MM.1S (cell line): ENCODE measurements around the gene MTMR2.

Experiments
- DNase-seq: peaks from one replicate; pipeline ENCODE4 v3.0.0-alpha.2; 2015
- H2AFZ ChIP-seq: fragments of 300-600 bp; sonication (generic); 2 replicates; pipeline ENCODE4 v1.6.0; 2016; ENCODE audit warnings: antibody characterized with exemption, low read length
- H3F3A ChIP-seq: fragments of 300-600 bp; sonication (generic); 2 replicates; pipeline ENCODE4 v1.6.1; 2016; ENCODE audit warnings: mild to moderate bottlenecking, antibody characterized with exemption, low read length, moderate library complexity, mixed read lengths; ENCODE audit not compliant: insufficient read depth
- H3K27ac ChIP-seq: fragments of 300-600 bp; sonication (generic); 2 replicates; pipeline ENCODE4 v1.5.1; 2016; ENCODE audit warnings: mild to moderate bottlenecking, low read length
- H3K27me3 ChIP-seq: fragments of 300-600 bp; sonication (generic); replicated peaks from 2 replicates; pipeline ENCODE4 v1.6.0; 2016; ENCODE audit warnings: low read length; ENCODE audit not compliant: insufficient read depth
- H3K36me3 ChIP-seq: fragments of 300-600 bp; sonication (generic); replicated peaks from 2 replicates; pipeline ENCODE4 v1.6.1; 2016; ENCODE audit warnings: mild to moderate bottlenecking, low read length, mixed read lengths; ENCODE audit not compliant: insufficient read depth
- H3K4me1 ChIP-seq: fragments of 300-600 bp; sonication (generic); 2 replicates; pipeline ENCODE4 v1.6.1; 2016; ENCODE audit warnings: low read length, mixed read lengths
- H3K4me2 ChIP-seq: fragments of 300-600 bp; sonication (generic); 2 replicates; pipeline ENCODE4 v1.6.0; 2016; ENCODE audit warnings: low read depth, low read length
- H3K4me3 ChIP-seq: fragments of 300-600 bp; sonication (generic); 2 replicates; pipeline ENCODE4 v1.5.1; 2016; ENCODE audit warnings: low read length, mixed read lengths
- H3K79me2 ChIP-seq: fragments of 300-600 bp; sonication (generic); 2 replicates; pipeline ENCODE4 v1.6.1; 2016; ENCODE audit warnings: mixed run types, low read length, mixed read lengths
- H3K9ac ChIP-seq: fragments of 300-600 bp; sonication (generic); 2 replicates; pipeline ENCODE4 v1.6.1; 2016; ENCODE audit warnings: low read length, mixed read lengths
- H3K9me2 ChIP-seq: fragments of 300-600 bp; sonication (generic); replicated peaks from 2 replicates; pipeline ENCODE4 v1.6.1; 2016; ENCODE audit warnings: mild to moderate bottlenecking, low read length, mixed read lengths; ENCODE audit not compliant: insufficient read depth
- H3K9me3 ChIP-seq: fragments of 300-600 bp; sonication (generic); replicated peaks from 2 replicates; pipeline ENCODE4 v1.6.1; 2016; ENCODE audit warnings: mild to moderate bottlenecking, low read length, mixed read lengths; ENCODE audit not compliant: insufficient read depth
- H4K20me1 ChIP-seq: fragments of 300-600 bp; sonication (generic); 2 replicates; pipeline ENCODE4 v1.6.1; 2016; ENCODE audit warnings: mild to moderate bottlenecking, low read length, moderate library complexity, mixed read lengths; ENCODE audit not compliant: insufficient read depth
- CTCF ChIP-seq: fragments of 300-600 bp; sonication (generic); IDR thresholded peaks from 2 replicates; pipeline ENCODE4 v1.5.1; 2016; ENCODE audit warnings: antibody characterized with exemption, low read length, mixed read lengths
- EZH2 ChIP-seq: fragments of 300-600 bp; sonication (generic); optimal IDR thresholded peaks from 2 replicates; pipeline ENCODE3; 2017; ENCODE audit warnings: low read depth, mild to moderate bottlenecking, antibody characterized with exemption, low read length, mixed read lengths
- EZH2phosphoT487 ChIP-seq: fragments of 300-600 bp; sonication (generic); IDR thresholded peaks from 2 replicates; pipeline ENCODE4 v1.6.1; 2018; ENCODE audit warnings: antibody characterized with exemption, low read length

MTMR2 gene

GRCh38 chr11:95835351-95835750, 88.6 kb downstream of the MTMR2 start:
- Histone ChIP-seq H3K79me2 (no peaks in the 10 kb centered on the region), H3K9ac (no peak overlapping the region), H3K36me3 (no peaks in the 10 kb centered on the region), H3K9me3 (no peaks in the 10 kb centered on the region), H3K27me3 (no peaks in the 10 kb centered on the region), H3K4me1 (no peaks in the 10 kb centered on the region), H3K4me2 (no peak overlapping the region), H2AFZ (no peak overlapping the region), H3K9me2 (no peaks in the 10 kb centered on the region), H3K4me3 (no peak overlapping the region), H3K27ac (no peak overlapping the region), H3F3A (no peaks in the 10 kb centered on the region), H4K20me1 (no peaks in the 10 kb centered on the region)
- no peak for TF ChIP-seq EZH2
- no peak for TF ChIP-seq CTCF
- TF ChIP-seq EZH2phosphoT487: no peak
- no peak for DNase-seq

- Histone ChIP-seq H3K9me2 (no peaks in the 10 kb centered on the region), H3K9ac (no peak overlapping the region), H3K9me3 (no peaks in the 10 kb centered on the region), H3K4me3 (no peak overlapping the region), H3F3A (no peaks in the 10 kb centered on the region), H3K79me2 (no peaks in the 10 kb centered on the region), H3K27me3 (no peaks in the 10 kb centered on the region), H2AFZ (no peak overlapping the region), H3K27ac (no peak overlapping the region), H3K4me1 (no peaks in the 10 kb centered on the region), H4K20me1 (no peaks in the 10 kb centered on the region), H3K4me2 (no peak overlapping the region), H3K36me3 (no peaks in the 10 kb centered on the region; the same call in 1 of the 2 replicates)
- no peak for DNase-seq
- TF ChIP-seq CTCF (no peak), EZH2 (no peak)
Measured at GRCh38 chr11:95833378-95833777, 90.5 kb downstream of the MTMR2 start.

- Histone ChIP-seq H2AFZ (no peak overlapping the region), H3K27ac (no peak overlapping the region), H3K36me3 (peaks cover 5% of the 10 kb centered on the region; the same call in 1 of the 2 replicates), H3K4me1 (no peaks in the 10 kb centered on the region), H3K9me2 (no peaks in the 10 kb centered on the region), H3K79me2 (no peaks in the 10 kb centered on the region), H3K9me3 (no peaks in the 10 kb centered on the region), H4K20me1 (no peaks in the 10 kb centered on the region), H3K27me3 (no peaks in the 10 kb centered on the region), H3K4me2 (no peak overlapping the region), H3K4me3 (no peak overlapping the region), H3F3A (no peaks in the 10 kb centered on the region), H3K9ac (no peak overlapping the region)
- TF ChIP-seq EZH2: no peak
- TF ChIP-seq EZH2phosphoT487: no peak
- no peak for TF ChIP-seq CTCF
- no peak for DNase-seq
Measured at GRCh38 chr11:95832763-95833162, 91.1 kb downstream of the MTMR2 start.
